ENCODE measurements around the gene NET1. TPM values are rescaled to one million over a fixed set of nuclear protein-coding genes. Genes with fewer than 3 reads are reported as not detected.

Gene NET1
- polyA plus RNA-seq, 3 donors from 2014 or later, result 1.5 to 2.3 (median 2.3) TPM

GRCh38 chr10:5492929-5493576, 80.7 kb downstream of the NET1 start:
- H3K27me3 Mint-ChIP-seq (ENCODE audit: low read depth in 3 of 3), result peaks cover 0 to 5% (median 1%) of the 10 kb centered on the region in 3 donors
- H3K36me3 Mint-ChIP-seq, result no peaks in the 10 kb centered on the region
- no peak for DNase-seq
- no peaks in the 10 kb centered on the region for H3K4me1 Mint-ChIP-seq
- no peak overlapping the region for H3K4me3 Mint-ChIP-seq
- H3K9me3 Mint-ChIP-seq, result no peaks in the 10 kb centered on the region
- H3K27ac Mint-ChIP-seq, result no peak overlapping the region

DNA sequence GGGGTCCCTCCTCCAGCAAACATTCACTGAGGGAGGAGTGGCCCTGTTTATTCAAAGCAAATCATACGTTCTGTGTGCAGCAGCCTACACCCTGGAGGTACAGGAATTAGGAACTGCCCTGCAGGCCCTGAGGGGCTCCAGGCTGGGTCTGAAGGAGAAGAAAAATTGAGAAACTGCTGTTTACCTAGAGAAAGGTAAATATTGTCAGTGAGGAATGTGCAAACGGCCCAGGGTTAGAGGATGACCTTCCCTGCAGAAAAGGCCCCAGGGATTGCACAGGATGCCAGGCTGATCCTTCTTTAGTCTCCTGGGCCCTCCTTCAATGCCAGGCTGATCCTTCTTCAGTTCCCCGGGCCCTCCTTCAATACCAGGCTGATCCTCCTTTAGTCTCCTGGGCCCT, 81.3 kb downstream of the NET1 start:
- Mint-ChIP-seq H3K9me3 (no peaks in the 10 kb centered on the region), H3K4me3 (no peak overlapping the region), H3K27ac (no peak overlapping the region), H3K4me1 (no peaks in the 10 kb centered on the region), H3K36me3 (no peaks in the 10 kb centered on the region), H3K27me3 (ENCODE audit: low read depth in 3 of 3) (peaks cover 0 to 5% (median 1%) of the 10 kb centered on the region in 3 donors)
- DNase-seq, result no peak

DNA sequence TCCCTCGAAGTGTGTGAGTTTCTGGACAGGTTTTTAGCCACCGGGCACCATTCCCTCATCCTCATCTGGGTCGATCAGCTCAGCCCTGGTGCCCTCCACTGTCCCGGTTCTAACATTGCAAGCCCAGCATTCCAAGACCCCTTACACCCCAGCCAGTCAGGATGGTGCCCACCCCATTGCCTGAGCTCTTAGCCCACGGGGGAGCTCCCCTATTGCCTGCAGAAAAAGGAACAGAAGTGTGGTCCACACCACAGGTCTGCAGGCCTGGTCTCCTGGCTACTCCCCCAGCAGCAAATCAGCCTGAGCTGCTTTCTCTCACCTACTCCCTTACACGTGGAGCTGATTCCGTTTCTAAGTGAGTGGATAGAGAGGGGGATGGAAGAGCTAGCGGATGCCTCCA, 82.3 kb downstream of the NET1 start:
- no peak for DNase-seq
- Mint-ChIP-seq H3K36me3 (no peaks in the 10 kb centered on the region), H3K27ac (no peak overlapping the region), H3K27me3 (ENCODE audit: low read depth in 3 of 3) (peaks cover 0 to 5% (median 1%) of the 10 kb centered on the region in 3 donors), H3K9me3 (no peaks in the 10 kb centered on the region), H3K4me1 (no peaks in the 10 kb centered on the region), H3K4me3 (no peak overlapping the region)

GRCh38 chr10:5496261-5497250, 84.2 kb downstream of the NET1 start:
- Mint-ChIP-seq H3K27ac (no peak overlapping the region), H3K9me3 (no peaks in the 10 kb centered on the region), H3K36me3 (no peaks in the 10 kb centered on the region), H3K27me3 (ENCODE audit: low read depth in 3 of 3) (peaks cover 0 to 4% (median 1%) of the 10 kb centered on the region in 3 donors), H3K4me3 (no peak overlapping the region), H3K4me1 (no peaks in the 10 kb centered on the region)
- no peak for DNase-seq

DNA sequence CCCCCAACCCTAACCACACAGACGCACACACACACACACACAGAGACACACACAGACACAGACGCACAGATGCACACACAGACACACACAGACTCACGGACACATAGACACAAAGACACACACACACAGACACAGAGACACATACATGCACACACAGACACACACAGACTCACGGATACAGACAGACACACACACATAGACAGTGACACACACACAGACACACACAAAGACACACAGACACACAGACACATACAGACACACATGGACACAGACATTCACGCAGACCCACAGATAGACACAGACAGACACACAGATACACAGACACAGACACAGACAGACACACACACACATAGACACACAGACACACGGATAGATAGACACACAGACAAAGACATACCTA, 84.9 kb downstream of the NET1 start:
- no peaks in the 10 kb centered on the region for H3K9me3 Mint-ChIP-seq
- no peak for DNase-seq
- peaks cover 1 to 4% (median 2%) of the 10 kb centered on the region in 3 donors for H3K27me3 Mint-ChIP-seq (ENCODE audit: low read depth in 3 of 3)
- H3K27ac Mint-ChIP-seq, result no peak overlapping the region
- H3K4me3 Mint-ChIP-seq, result no peak overlapping the region
- no peaks in the 10 kb centered on the region for H3K4me1 Mint-ChIP-seq
- no peaks in the 10 kb centered on the region for H3K36me3 Mint-ChIP-seq

GRCh38 chr10:5497948-5498730, 85.8 kb downstream of the NET1 start:
- DNase-seq, result no peak
- Mint-ChIP-seq H3K4me3 (no peak overlapping the region), H3K4me1 (no peaks in the 10 kb centered on the region)

DNA sequence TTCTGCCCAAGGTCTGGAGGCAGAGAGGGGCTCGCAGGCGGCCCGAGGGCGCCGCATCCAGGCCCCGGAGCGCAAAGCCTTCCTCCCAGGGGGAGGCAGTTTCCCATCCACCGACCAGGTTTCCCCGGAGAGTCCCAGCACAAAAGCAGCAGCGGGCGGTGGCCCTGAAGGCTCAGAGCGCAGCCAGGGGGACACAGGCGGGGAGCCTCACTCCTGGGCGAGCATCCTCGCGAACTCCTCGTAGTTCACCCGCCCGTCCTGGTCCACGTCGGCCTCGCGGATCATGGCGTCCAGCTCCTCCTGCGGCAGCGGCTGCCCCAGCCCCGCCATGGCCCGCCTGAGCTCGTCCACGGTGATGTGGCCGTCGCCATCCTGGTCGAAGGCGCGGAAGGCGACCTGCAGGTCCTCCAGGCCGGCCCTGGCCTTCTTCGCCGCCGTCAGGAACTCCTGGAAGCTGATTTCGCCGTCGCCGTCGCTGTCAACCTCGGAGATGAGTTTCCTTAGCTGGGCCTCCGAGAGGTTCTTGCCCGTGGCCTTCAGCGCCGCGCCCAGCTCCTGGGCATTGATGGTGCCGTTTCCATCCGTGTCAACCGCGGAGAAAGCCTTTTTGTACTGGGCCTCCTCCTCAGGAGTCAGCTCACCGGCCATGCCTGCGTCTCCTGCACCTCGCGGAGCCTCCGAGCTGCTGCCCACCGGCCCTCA, 86.6 kb downstream of the NET1 start:
- no peak overlapping the region for H3K4me3 Mint-ChIP-seq
- no peak overlapping the region for H3K27ac Mint-ChIP-seq
- H3K4me1 Mint-ChIP-seq, result no peaks in the 10 kb centered on the region
- no peak for DNase-seq
- H3K27me3 Mint-ChIP-seq (ENCODE audit: low read depth in 3 of 3), result peaks cover 2 to 6% (median 6%) of the 10 kb centered on the region in 3 donors
- no peaks in the 10 kb centered on the region for H3K9me3 Mint-ChIP-seq
- H3K36me3 Mint-ChIP-seq, result no peaks in the 10 kb centered on the region

More at GRCh38 chr10:5497948-5498730, 85.8 kb downstream of the NET1 start:
- Mint-ChIP-seq H3K36me3 (no peaks in the 10 kb centered on the region), H3K9me3 (no peaks in the 10 kb centered on the region), H3K27me3 (ENCODE audit: low read depth in 3 of 3) (peaks cover 2 to 6% (median 4%) of the 10 kb centered on the region in 3 donors), H3K27ac (no peak overlapping the region)

- DNase-seq, result no peak
- Mint-ChIP-seq H3K4me3 (no peak within 1 kb of the TSS), H3K27me3 (ENCODE audit: low read depth in 3 of 3) (peaks cover 2 to 8% (median 6%) of the 10 kb centered on the region in 3 donors), H3K27ac (no peak within 1 kb of the TSS), H3K4me1 (no peaks in the 10 kb centered on the region), H3K36me3 (no peaks in the 10 kb centered on the region), H3K9me3 (no peaks in the 10 kb centered on the region)
These were observed 87.3 kb downstream of the NET1 start, which contains the start of gene CALML5 for GRCh38 chr10:5499493-5500140. Gene CALML5, minus strand, starts transcription at chr10:5499570. Its CDS starts 132 bp downstream, at chr10:5499438.

- Mint-ChIP-seq H3K9me3 (no peaks in the 10 kb centered on the region), H3K27me3 (ENCODE audit: low read depth in 3 of 3) (peaks cover 2 to 8% (median 6%) of the 10 kb centered on the region in 3 donors), H3K4me1 (no peaks in the 10 kb centered on the region), H3K4me3 (no peak overlapping the region), H3K36me3 (no peaks in the 10 kb centered on the region), H3K27ac (no peak overlapping the region)
- no peak for DNase-seq
These were observed 87.9 kb downstream of the NET1 start for GRCh38 chr10:5500162-5500670.

DNA sequence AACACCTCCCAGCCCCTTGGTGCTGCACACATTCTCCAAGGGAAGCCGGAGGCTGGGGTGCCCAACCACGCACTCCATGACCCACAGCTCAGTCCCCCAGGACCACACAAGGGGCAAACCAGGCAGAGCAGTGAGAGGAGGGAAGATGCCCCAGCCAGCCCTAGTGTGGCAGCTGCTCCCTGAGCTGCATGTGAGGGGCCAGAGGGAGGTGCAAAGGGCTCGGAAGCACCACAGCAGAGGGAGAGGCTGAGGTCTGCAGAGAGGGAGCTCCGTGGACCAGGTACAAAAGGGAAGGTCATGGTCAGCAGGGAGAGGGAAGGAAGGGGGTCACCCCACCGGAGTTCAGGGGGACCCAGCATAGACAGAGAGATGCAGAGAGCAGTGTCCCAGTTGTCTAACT, 88.6 kb downstream of the NET1 start:
- H3K36me3 Mint-ChIP-seq, result no peaks in the 10 kb centered on the region
- H3K27ac Mint-ChIP-seq, result no peak overlapping the region
- no peaks in the 10 kb centered on the region for H3K9me3 Mint-ChIP-seq
- no peak overlapping the region for H3K4me3 Mint-ChIP-seq
- H3K4me1 Mint-ChIP-seq, result no peaks in the 10 kb centered on the region
- DNase-seq, result no peak
- peaks cover 2 to 9% (median 5%) of the 10 kb centered on the region in 3 donors for H3K27me3 Mint-ChIP-seq (ENCODE audit: low read depth in 3 of 3)

GRCh38 chr10:5502061-5502521, 89.7 kb downstream of the NET1 start:
- peaks cover 2 to 11% (median 5%) of the 10 kb centered on the region in 3 donors for H3K27me3 Mint-ChIP-seq (ENCODE audit: low read depth in 3 of 3)
- H3K4me1 Mint-ChIP-seq, result no peaks in the 10 kb centered on the region
- no peaks in the 10 kb centered on the region for H3K9me3 Mint-ChIP-seq
- H3K4me3 Mint-ChIP-seq, result no peak overlapping the region
- DNase-seq, result no peak
- H3K27ac Mint-ChIP-seq, result no peak overlapping the region
- no peaks in the 10 kb centered on the region for H3K36me3 Mint-ChIP-seq

DNA sequence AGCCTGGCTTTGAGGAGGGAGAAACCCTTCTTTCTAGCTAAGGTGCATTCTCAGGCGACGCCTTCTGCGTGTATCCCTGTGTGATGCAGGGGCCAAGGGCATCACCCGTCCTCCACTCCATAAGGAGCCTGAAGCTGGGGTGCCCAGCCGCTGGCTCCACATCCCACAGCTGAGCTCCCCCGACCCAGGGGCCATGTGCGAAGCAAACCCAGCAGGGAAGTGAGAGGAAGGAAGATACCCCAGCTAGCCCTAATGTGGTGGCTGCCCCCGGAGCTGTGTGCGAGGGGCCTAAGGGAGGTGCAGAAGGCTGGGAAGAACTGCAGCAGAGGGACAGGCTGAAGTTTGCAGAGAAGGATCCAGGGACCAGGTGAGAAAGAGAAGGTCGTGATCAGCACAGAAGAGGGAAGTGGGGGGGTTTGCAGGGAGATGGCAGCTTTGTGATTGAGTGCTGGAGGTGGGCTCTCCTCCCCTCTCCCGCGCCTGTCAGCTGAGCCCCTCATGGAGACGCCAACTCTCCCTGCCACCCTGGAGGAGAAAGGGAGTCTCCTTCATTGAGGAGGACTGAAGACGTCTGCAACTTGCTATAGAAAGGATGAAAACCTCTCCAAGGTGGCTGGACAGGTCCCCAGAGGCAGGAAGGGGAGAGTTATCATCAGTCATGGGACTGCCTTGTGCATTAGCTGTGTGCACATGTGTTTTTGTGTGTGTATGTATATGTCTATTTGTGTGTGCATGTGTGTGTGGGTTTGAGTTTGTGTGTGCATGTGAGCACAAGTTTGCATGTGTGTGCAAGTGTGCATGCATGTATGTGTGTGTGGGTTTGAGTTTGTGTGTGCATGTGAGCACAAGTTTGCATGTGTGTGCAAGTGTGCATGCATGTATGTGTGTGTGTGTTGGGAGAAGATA, 90.5 kb downstream of the NET1 start:
- H3K36me3 Mint-ChIP-seq, result no peaks in the 10 kb centered on the region
- H3K9me3 Mint-ChIP-seq, result no peaks in the 10 kb centered on the region
- H3K4me3 Mint-ChIP-seq, result no peak overlapping the region
- no peaks in the 10 kb centered on the region for H3K4me1 Mint-ChIP-seq
- H3K27me3 Mint-ChIP-seq (ENCODE audit: low read depth in 3 of 3), result peaks cover 2 to 11% (median 5%) of the 10 kb centered on the region in 3 donors
- no peak overlapping the region for H3K27ac Mint-ChIP-seq
- no peak for DNase-seq

Measured in immature natural killer cell (primary cell).